CD4-positive, alpha-beta T cell (primary cell): ENCODE data around the gene G6PC1. TPM values are rescaled to one million over a fixed set of nuclear protein-coding genes. Genes with fewer than 3 reads are reported as not detected.

Experiments used
- ATAC-seq: fragments of 200-7000 bp; cut with Tn5 transposase; one replicate; pipeline ENCODE4 v1.10.0; 2022; ENCODE audit warnings: mild to moderate bottlenecking; ENCODE audit not compliant: poor library complexity
- CTCF ChIA-PET: fragments of 350-600 bp; sonication (Branson Sonifier 250); formaldehyde crosslinking; loops from one replicate; lab custom pipeline; 2021; ENCODE audit warnings: antibody characterized with exemption, inconsistent platforms; lab: Charles Lee
- POLR2A ChIA-PET: fragments of 350-600 bp; sonication (Branson Sonifier 250); formaldehyde crosslinking; loops from one replicate; lab custom pipeline; 2021; ENCODE audit warnings: antibody characterized with exemption, inconsistent platforms; lab: Charles Lee
- DNase-seq, 14 experiments: peaks; one replicate each; pipeline ENCODE4 v3.0.0-alpha.2; 2013 to 2020; ENCODE audit warnings: mixed read lengths in 2 of 14
- H3K27ac ChIP-seq, 2 donors: one replicate each; pipeline versions ENCODE4 v1.5.1 to v1.7.0; 2013; ENCODE audit warnings: low read length in 2 of 2, low read depth in 1 of 2, mild to moderate bottlenecking in 1 of 2
- H3K27me3 ChIP-seq, 2 experiments: 1 replicate in 1 of 2; 2 replicates in 1 of 2; pipeline versions ENCODE4 v1.6.1 to v1.7.0; 2013; ENCODE audit warnings: low read length in 2 of 2, control low read depth in 1 of 2, mild to moderate bottlenecking in 1 of 2, moderate library complexity in 1 of 2; ENCODE audit not compliant: insufficient read depth in 2 of 2, control insufficient read depth in 1 of 2
- H3K36me3 ChIP-seq: one replicate; pipeline ENCODE4 v1.6.1; 2013; ENCODE audit warnings: low read length, control low read depth; ENCODE audit not compliant: insufficient read depth
- H3K4me1 ChIP-seq: one replicate; pipeline ENCODE4 v1.6.1; 2013; ENCODE audit warnings: low read length, control low read depth; ENCODE audit not compliant: insufficient read depth
- H3K4me3 ChIP-seq: one replicate; pipeline ENCODE4 v1.5.1; 2013; ENCODE audit warnings: mild to moderate bottlenecking, low read length, moderate library complexity
- H3K9me3 ChIP-seq, 2 experiments: 1 replicate in 1 of 2; 2 replicates in 1 of 2; pipeline versions ENCODE4 v1.6.1 to v1.7.0; 2013; ENCODE audit warnings: low read length in 2 of 2, mild to moderate bottlenecking in 2 of 2, control low read depth in 1 of 2, moderate library complexity in 1 of 2; ENCODE audit not compliant: control insufficient read depth in 1 of 2, insufficient read depth in 1 of 2
- H3K27ac Mint-ChIP-seq: one replicate; pipeline ENCODE4 v1.8.0; 2020; ENCODE audit warnings: mixed read lengths
- H3K27me3 Mint-ChIP-seq: one replicate; pipeline ENCODE4 v1.8.0; 2021; ENCODE audit warnings: mixed read lengths
- H3K36me3 Mint-ChIP-seq: one replicate; pipeline ENCODE4 v1.8.0; 2021; ENCODE audit warnings: low read depth, mixed read lengths
- H3K4me1 Mint-ChIP-seq: one replicate; pipeline ENCODE4 v1.8.0; 2021; ENCODE audit warnings: low read depth, mixed read lengths
- H3K4me3 Mint-ChIP-seq: one replicate; pipeline ENCODE4 v1.8.0; 2020; ENCODE audit warnings: mild to moderate bottlenecking, mixed read lengths
- H3K9me3 Mint-ChIP-seq: one replicate; pipeline ENCODE4 v1.8.0; 2020; ENCODE audit warnings: mixed read lengths
- intact Hi-C, 2 experiments: fragments of 100-400 bp; cut with DNase I in 1 of 2; cut with micrococcal nuclease in 1 of 2; formaldehyde crosslinking; loops; one replicate each; pipeline versions ENCODE4 v1.15.1 to v1.9.0; 2023 to 2025; cut with DNase I, micrococcal nuclease
- total RNA-seq, 174 experiments: library from RNA in 2 of 174; stranded (reverse) in 2 of 174; gene quantifications; one replicate each; pipeline ENCODE4 v1.2.3 and lab custom pipeline; 2021 to 2026
- TF ChIP-seq, protein P1 (sequence below): fragments of 200-600 bp; IDR thresholded peaks from one replicate; pipeline ENCODE4 v1.8.0; 2022; ENCODE audit warnings: antibody characterized with exemption, mild to moderate bottlenecking

G6PC1 gene
- total RNA-seq, 2 experiments from 2014 or later, result not detected

DNA sequence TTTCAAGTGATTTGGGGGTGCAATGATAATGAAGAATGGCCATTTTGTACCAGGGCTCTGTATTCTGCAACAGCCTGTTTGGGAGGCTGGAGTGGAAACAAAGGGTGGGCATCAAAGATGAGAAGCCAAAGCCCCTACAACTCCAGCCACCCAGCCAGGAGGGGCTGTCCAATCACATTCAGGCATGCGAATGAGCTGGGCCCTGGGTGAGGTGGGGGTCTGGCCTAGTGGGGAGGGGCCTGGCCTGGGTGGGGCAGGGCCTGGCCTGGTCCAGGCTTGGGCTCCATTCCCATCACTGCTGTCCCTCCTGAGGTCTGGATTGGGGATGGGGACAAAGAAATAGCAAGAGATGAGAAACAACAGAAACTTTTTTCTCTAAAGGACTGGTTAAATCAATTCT, 43.2 kb upstream of the G6PC1 start:
- H3K9me3 Mint-ChIP-seq, result no peaks in the 10 kb centered on the region
- DNase-seq (no peak), ATAC-seq (no peak)
- Histone ChIP-seq H3K9me3 (no peaks in the 10 kb centered on the region), H3K36me3 (no peaks in the 10 kb centered on the region), H3K27ac (no peak overlapping the region), H3K27me3 (peaks cover 0 to 2% of the 10 kb centered on the region in 2 experiments), H3K4me1 (no peaks in the 10 kb centered on the region), H3K4me3 (no peak overlapping the region)
- no peaks in the 10 kb centered on the region for H3K27me3 Mint-ChIP-seq
- CTCF ChIA-PET, result no interaction called here
- no peak overlapping the region for H3K4me3 Mint-ChIP-seq
- intact Hi-C loops, result no loop called here
- H3K27ac Mint-ChIP-seq, result no peak overlapping the region
- POLR2A ChIA-PET, result no interaction called here
- H3K36me3 Mint-ChIP-seq, result no peaks in the 10 kb centered on the region
- H3K4me1 Mint-ChIP-seq, result no peaks in the 10 kb centered on the region
- TF ChIP-seq, protein P1, sequence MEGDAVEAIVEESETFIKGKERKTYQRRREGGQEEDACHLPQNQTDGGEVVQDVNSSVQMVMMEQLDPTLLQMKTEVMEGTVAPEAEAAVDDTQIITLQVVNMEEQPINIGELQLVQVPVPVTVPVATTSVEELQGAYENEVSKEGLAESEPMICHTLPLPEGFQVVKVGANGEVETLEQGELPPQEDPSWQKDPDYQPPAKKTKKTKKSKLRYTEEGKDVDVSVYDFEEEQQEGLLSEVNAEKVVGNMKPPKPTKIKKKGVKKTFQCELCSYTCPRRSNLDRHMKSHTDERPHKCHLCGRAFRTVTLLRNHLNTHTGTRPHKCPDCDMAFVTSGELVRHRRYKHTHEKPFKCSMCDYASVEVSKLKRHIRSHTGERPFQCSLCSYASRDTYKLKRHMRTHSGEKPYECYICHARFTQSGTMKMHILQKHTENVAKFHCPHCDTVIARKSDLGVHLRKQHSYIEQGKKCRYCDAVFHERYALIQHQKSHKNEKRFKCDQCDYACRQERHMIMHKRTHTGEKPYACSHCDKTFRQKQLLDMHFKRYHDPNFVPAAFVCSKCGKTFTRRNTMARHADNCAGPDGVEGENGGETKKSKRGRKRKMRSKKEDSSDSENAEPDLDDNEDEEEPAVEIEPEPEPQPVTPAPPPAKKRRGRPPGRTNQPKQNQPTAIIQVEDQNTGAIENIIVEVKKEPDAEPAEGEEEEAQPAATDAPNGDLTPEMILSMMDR, result no peak

DNA sequence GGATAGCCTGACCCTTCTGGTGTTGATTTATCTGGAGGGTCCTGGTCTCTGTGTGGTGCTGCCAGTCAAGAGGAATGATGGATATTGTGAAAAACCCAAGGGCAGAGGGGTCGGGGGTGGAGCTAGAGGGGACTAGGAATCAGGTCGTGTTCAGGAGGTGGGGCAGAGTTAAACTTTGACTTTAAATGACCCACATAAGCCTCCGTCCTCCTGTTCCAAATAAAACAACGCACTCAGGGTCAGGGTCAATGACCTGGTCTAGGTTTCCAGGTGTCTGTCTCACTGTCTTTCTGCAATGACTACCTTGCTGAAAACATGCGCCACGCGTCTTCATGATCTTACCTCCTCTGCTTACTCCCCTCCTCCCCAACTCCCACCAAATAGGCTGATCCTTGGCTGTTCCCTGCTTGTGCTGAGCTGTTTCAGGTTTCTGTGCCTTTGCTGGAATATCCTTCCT, 34.9 kb upstream of the G6PC1 start:
- Mint-ChIP-seq H3K27me3 (peaks cover 9% of the 10 kb centered on the region), H3K4me1 (no peaks in the 10 kb centered on the region), H3K27ac (no peak overlapping the region), H3K36me3 (no peaks in the 10 kb centered on the region), H3K9me3 (no peaks in the 10 kb centered on the region), H3K4me3 (no peak overlapping the region)
- ChIA-PET CTCF (no interaction called here), POLR2A (no interaction called here)
- H3K4me3 ChIP-seq, result no peak overlapping the region
- TF ChIP-seq, protein P1, result no peak
- H3K27me3 ChIP-seq, result peaks cover 3 to 7% of the 10 kb centered on the region in 2 experiments
- H3K27ac ChIP-seq, result no peak overlapping the region
- intact Hi-C loops, result no loop called here
- DNase-seq (no peak), ATAC-seq (no peak)
- H3K4me1 ChIP-seq, result no peaks in the 10 kb centered on the region
- no peaks in the 10 kb centered on the region for H3K36me3 ChIP-seq
- no peaks in the 10 kb centered on the region for H3K9me3 ChIP-seq

DNA sequence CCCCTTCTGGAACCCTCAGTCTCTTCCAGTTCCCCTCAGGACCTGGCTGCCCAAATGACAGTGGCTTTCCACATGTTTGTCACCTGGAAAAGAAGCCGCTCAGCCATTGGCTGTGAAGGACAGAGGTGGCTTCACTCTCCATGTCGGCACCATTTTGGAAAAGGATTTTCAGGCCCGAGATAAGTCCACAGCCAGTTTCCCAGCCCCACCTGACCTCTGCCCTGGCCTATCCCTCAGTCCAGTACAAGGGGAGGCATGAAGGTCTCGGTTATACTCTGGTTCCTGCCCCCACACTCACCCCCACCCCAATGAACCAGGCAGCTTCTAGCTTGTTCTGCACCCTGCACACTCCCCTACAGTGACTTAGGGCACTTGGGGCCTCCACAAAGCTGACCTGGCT, 34.4 kb upstream of the G6PC1 start:
- no peak overlapping the region for H3K4me3 Mint-ChIP-seq
- DNase-seq, result no peak
- H3K27me3 Mint-ChIP-seq, result peaks cover 9% of the 10 kb centered on the region
- no peaks in the 10 kb centered on the region for H3K36me3 ChIP-seq
- no peaks in the 10 kb centered on the region for H3K36me3 Mint-ChIP-seq
- H3K4me1 ChIP-seq, result no peaks in the 10 kb centered on the region
- ATAC-seq, result no peak
- intact Hi-C loops, result no loop called here
- no peak overlapping the region for H3K27ac ChIP-seq
- TF ChIP-seq, protein P1, result no peak
- H3K9me3 ChIP-seq, result no peaks in the 10 kb centered on the region
- ChIA-PET CTCF (no interaction called here), POLR2A (no interaction called here)
- H3K4me3 ChIP-seq, result no peak overlapping the region
- peaks cover 4 to 7% of the 10 kb centered on the region in 2 experiments for H3K27me3 ChIP-seq
- H3K4me1 Mint-ChIP-seq, result no peaks in the 10 kb centered on the region
- H3K27ac Mint-ChIP-seq, result no peak overlapping the region
- no peaks in the 10 kb centered on the region for H3K9me3 Mint-ChIP-seq
